GM10266 (cell line): ENCODE results near the gene PIN1.

Experiments used
- DNase-seq: peaks from one replicate; pipeline ENCODE4 v3.0.0; 2012; ENCODE audit errors: extremely low spot score
- CTCF ChIP-seq: IDR thresholded peaks from 2 replicates; pipeline ENCODE4 v1.5.1; 2012; ENCODE audit warnings: mild to moderate bottlenecking, low read depth; ENCODE audit not compliant: control insufficient read depth, insufficient read depth; ENCODE audit errors: missing control alignments

PIN1 gene

DNA sequence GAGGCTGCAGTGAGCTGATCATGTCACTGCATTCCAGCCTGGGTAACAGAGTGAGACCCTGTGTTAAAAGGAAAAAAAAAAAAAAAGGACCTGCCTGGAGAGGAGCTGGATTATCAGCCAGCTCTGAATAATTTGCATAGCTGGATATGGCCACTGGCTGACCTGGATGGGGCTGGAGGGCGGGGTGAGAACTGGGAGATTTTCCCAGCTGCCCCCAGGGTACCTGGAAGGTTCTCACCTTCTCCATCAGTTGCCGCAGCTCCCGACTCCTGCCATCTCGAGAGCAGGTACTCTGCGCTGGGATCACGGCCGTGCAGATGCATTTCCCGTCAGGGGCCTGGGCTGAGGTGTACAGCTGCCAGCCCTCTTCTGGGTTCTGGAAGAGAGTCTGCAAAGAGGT, 25.3 kb downstream of the PIN1 start:
- TF ChIP-seq CTCF, result no peak
- DNase-seq, result no peak

GRCh38 chr19:9861503-9861902, 26.4 kb downstream of the PIN1 start:
- TF ChIP-seq CTCF, result no peak
- no peak for DNase-seq

DNA sequence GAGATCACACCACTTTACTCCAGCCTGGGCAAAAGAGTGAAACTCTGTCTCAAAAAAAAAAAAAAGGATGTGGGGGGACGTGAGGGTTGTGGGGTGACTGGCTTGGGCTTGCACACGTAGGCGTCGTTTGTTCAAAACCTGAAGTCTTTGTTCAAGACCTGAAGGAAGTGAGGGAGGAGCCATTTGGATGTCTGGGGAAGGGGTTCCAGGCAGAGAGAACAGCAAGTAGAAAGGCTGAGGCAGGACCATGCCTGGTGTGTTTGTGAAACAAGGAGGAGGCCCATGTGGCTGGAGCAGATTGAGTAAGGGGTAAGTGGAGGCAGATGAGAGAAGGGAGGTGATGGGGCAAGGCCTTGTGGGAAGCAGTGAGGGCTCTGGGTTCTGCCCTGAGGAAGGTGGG, 27.8 kb downstream of the PIN1 start:
- DNase-seq, result no peak
- TF ChIP-seq CTCF, result no peak

GRCh38 chr19:9863759-9864158, 28.6 kb downstream of the PIN1 start:
- DNase-seq, result no peak
- no peak for TF ChIP-seq CTCF

DNA sequence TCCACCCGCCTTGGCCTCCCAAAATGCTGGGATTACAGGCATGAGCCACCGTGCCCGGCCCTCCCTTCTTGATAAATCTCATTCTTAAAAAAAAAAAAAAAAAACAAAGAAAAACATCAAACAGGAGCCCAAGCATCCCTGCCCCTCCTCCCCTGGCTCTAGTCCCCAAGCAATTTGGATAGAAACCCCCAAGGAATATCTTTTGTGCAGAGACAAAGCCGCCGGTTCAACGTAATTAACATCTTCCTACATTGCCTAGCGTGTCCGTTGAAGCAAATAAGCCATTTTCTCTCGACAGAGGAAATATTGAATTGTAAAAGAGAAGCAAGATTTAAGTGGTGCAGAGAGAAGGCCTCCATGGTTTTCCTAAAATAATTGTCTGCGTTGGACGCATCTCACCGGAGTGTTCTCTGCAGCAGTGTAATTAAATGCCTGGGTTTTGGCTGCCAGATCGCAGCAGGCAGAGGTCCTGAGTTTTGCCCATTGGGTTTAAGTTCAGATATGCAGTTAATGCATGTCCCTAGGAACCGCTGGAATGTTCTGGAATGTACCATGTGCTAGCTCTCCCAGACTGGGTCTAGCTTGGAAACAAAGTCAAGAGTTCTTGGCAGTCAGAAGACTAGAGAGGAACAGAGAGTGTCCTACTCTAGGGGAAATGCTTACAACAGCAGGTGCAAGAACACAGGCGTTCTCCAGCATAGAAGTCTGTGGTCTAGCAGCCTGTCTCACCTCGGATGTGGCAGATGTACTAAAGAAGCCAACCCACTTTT, 30.8 kb downstream of the PIN1 start:
- no peak for DNase-seq
- no peak for TF ChIP-seq CTCF

DNA sequence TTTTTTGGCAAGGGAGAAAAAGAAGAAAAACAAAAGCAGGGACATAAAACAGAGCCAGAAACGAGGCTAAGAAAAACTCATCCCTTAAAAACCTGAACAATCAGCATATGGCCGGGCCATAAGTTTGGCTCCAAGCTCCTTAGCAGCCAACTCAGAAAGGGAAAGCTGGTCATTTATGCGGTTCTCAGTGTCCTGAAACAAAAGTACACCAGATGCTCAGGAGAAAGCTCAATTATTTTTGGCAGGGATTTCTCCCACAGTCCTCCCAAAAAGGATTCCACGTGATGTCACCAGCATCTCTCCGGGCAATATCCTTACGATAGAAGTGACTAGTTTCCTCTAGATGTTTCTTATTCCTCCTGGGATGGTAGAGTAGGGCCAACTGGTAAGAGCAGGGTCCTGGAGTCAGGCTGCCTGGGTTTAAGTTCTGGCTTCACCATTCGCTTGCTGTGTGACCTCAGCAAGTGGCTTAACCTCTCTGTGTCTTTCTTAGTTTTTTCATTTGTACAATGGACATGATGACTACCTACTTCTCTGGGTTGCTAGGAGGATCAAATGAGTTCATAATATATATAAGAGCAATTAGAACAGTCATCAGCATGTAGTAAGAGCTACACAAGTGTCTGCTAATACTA, 34.0 kb downstream of the PIN1 start:
- DNase-seq, result no peak

More for the DNA sequence above, 34.0 kb downstream of the PIN1 start:
- TF ChIP-seq CTCF, result no peak
